Cardiac muscle cell (in vitro differentiated cells and primary cell): ENCODE data around the gene OSMR. TPM values are rescaled to one million over a fixed set of nuclear protein-coding genes. Genes with fewer than 3 reads are reported as not detected.

Experiments
- DNase-seq, 2 donors: peaks; one replicate each; pipeline versions ENCODE4 v3.0.0 to v3.0.0-alpha.2; 2010 to 2017; ENCODE audit warnings: low read depth in 1 of 2, low spot score in 1 of 2
- H3K27ac ChIP-seq: fragments of 200-600 bp; sonication (generic); 2 replicates; pipeline ENCODE4 v1.5.1; 2016
- H3K27me3 ChIP-seq: fragments of 200-600 bp; sonication (generic); 2 replicates; pipeline ENCODE4 v1.6.0; 2016; ENCODE audit warnings: control low read depth
- H3K36me3 ChIP-seq: fragments of 200-600 bp; sonication (generic); 2 replicates; pipeline ENCODE4 v1.5.1; 2016; ENCODE audit warnings: control low read depth
- H3K4me1 ChIP-seq: fragments of 200-600 bp; sonication (generic); 2 replicates; pipeline ENCODE4 v1.8.1; 2017; ENCODE audit warnings: low read depth, mild to moderate bottlenecking, mixed run types
- H3K4me3 ChIP-seq: fragments of 200-600 bp; sonication (generic); 2 replicates; pipeline ENCODE4 v1.5.1; 2016; ENCODE audit warnings: mild to moderate bottlenecking
- H3K9me3 ChIP-seq: fragments of 200-600 bp; sonication (generic); 2 replicates; pipeline ENCODE4 v1.5.1; 2017; ENCODE audit warnings: low read depth, mild to moderate bottlenecking, control low read depth
- CTCF ChIP-seq: IDR thresholded peaks from 2 replicates; pipeline ENCODE4 v1.5.1; 2012; ENCODE audit warnings: low read depth, mild to moderate bottlenecking, low read length
- polyA plus RNA-seq: library from polyadenylated mRNA; unstranded; fragments of >200 nt; fragmentation: Nextera tagmentation; extraction: Ambion mirVana; gene quantifications from 2 replicates; pipeline ENCODE4 v1.2.1, GENCODE V29; 2016
- total RNA-seq: library from RNA; depleted of rRNA; stranded (reverse); fragments of >200 nt; gene quantifications from 2 replicates; pipeline ENCODE4 v1.2.3, GENCODE V29; 2016

Gene OSMR
- total and polyA plus RNA-seq, 2 experiments from 2014 or later: 0.43 TPM; not detected in 1

GRCh38 chr5:38888041-38888440 lies 42.2 kb downstream of the OSMR start:
- TF ChIP-seq CTCF: no peak
- no peaks in the 10 kb centered on the region for H3K36me3 ChIP-seq
- H3K4me3 ChIP-seq: no peak overlapping the region
- H3K27ac ChIP-seq: no peak overlapping the region
- no peak for DNase-seq
- H3K27me3 ChIP-seq: no peaks in the 10 kb centered on the region
- H3K9me3 ChIP-seq: no peaks in the 10 kb centered on the region
- H3K4me1 ChIP-seq: no peaks in the 10 kb centered on the region

- Histone ChIP-seq H3K27me3 (no peaks in the 10 kb centered on the region), H3K4me1 (no peaks in the 10 kb centered on the region), H3K9me3 (no peaks in the 10 kb centered on the region), H3K27ac (no peak overlapping the region), H3K4me3 (no peak overlapping the region), H3K36me3 (no peaks in the 10 kb centered on the region)
- TF ChIP-seq CTCF: no peak
- DNase-seq: no peak
Measured at GRCh38 chr5:38889424-38889823, 43.6 kb downstream of the OSMR start.

- no peak overlapping the region for H3K27ac ChIP-seq
- no peak for DNase-seq
- no peaks in the 10 kb centered on the region for H3K27me3 ChIP-seq
- no peaks in the 10 kb centered on the region for H3K4me1 ChIP-seq
- no peaks in the 10 kb centered on the region for H3K36me3 ChIP-seq
- TF ChIP-seq CTCF: no peak
- H3K4me3 ChIP-seq: no peak overlapping the region
- no peaks in the 10 kb centered on the region for H3K9me3 ChIP-seq
Measured at GRCh38 chr5:38891563-38891962, 45.8 kb downstream of the OSMR start.

- DNase-seq: no peak
- Histone ChIP-seq H3K9me3 (no peaks in the 10 kb centered on the region), H3K36me3 (no peaks in the 10 kb centered on the region), H3K4me3 (no peak overlapping the region), H3K4me1 (no peaks in the 10 kb centered on the region), H3K27me3 (no peaks in the 10 kb centered on the region), H3K27ac (no peak overlapping the region)
- no peak for TF ChIP-seq CTCF
Measured at GRCh38 chr5:38892363-38892762, 46.6 kb downstream of the OSMR start.

- no peaks in the 10 kb centered on the region for H3K36me3 ChIP-seq
- no peaks in the 10 kb centered on the region for H3K27me3 ChIP-seq
- no peak for DNase-seq
- H3K27ac ChIP-seq: no peak overlapping the region
- no peaks in the 10 kb centered on the region for H3K9me3 ChIP-seq
- no peak overlapping the region for H3K4me3 ChIP-seq
- TF ChIP-seq CTCF: no peak
- no peaks in the 10 kb centered on the region for H3K4me1 ChIP-seq
Measured at GRCh38 chr5:38896760-38897159, 50.9 kb downstream of the OSMR start.

GRCh38 chr5:38899936-38900335 lies 54.1 kb downstream of the OSMR start:
- TF ChIP-seq CTCF: no peak

More at GRCh38 chr5:38899936-38900335, 54.1 kb downstream of the OSMR start:
- Histone ChIP-seq H3K4me3 (no peak overlapping the region), H3K36me3 (no peaks in the 10 kb centered on the region), H3K9me3 (no peaks in the 10 kb centered on the region), H3K27ac (no peak overlapping the region), H3K27me3 (no peaks in the 10 kb centered on the region), H3K4me1 (no peaks in the 10 kb centered on the region)
- no peak for DNase-seq
